HCT116 (cell line): Measurements from ENCODE around the gene KCNJ16. TPM values are rescaled to one million over a fixed set of nuclear protein-coding genes. Genes with fewer than 3 reads are reported as not detected.

ENCODE experiments used
- ATAC-seq: fragments of 200-7000 bp; cut with Tn5 transposase; 2 replicates; pipeline ENCODE4 v1.9.1; 2020; ENCODE audit warnings: mild to moderate bottlenecking, moderate library complexity
- BruUV-seq: library from RNA; stranded (reverse); fragments of 400-500 nt; replicated peaks from 2 replicates; lab custom pipeline; 2021; lab: Mats Ljungman, UMichigan
- CTCF ChIA-PET: fragments of 300-600 bp; sonication (Branson Sonifier 250); formaldehyde crosslinking; loops from one replicate; lab custom pipeline; 2021; ENCODE audit warnings: antibody characterized with exemption; lab: Charles Lee
- POLR2A ChIA-PET: fragments of 300-600, 350-600 bp; sonication (Branson Sonifier 250); formaldehyde crosslinking; loops from one replicate; lab custom pipeline; 2021; ENCODE audit warnings: antibody characterized with exemption; lab: Charles Lee
- RAD21 ChIA-PET, 2 experiments: fragments of 300-600 bp; sonication (Branson Sonifier 250); formaldehyde crosslinking; loops; one replicate each; lab custom pipeline; 2023; ENCODE audit warnings: low total read pairs in 2 of 2; ENCODE audit not compliant: uncharacterized antibody in 2 of 2, unreplicated experiment in 2 of 2, low non-redundant PET in 1 of 2; lab: Charles Lee
- DNase-seq: peaks from one replicate; pipeline ENCODE4 v3.0.0-alpha.2; 2010; ENCODE audit warnings: low read depth, low spot score
- H2AFZ ChIP-seq: fragments of 200-600 bp; shearing (Covaris generic), sonication (generic); 2 replicates; pipeline ENCODE4 v1.6.1; 2017; ENCODE audit warnings: low read depth, mixed run types, mixed read lengths, antibody characterized with exemption, low read length; ENCODE audit not compliant: poor library complexity, severe bottlenecking
- H3K27ac ChIP-seq: 2 replicates; pipeline ENCODE4 v1.5.1; 2012; ENCODE audit warnings: low read depth, low read length
- H3K27me3 ChIP-seq: fragments of 200-600 bp; sonication (generic); 2 replicates; pipeline ENCODE4 v1.6.1; 2016; ENCODE audit warnings: mixed run types, low read length, mixed read lengths; ENCODE audit not compliant: insufficient read depth
- H3K36me3 ChIP-seq, 2 experiments: fragments of 200-500 bp in 1 of 2; fragments of 200-600 bp in 1 of 2; sonication (Bioruptor generic) in 1 of 2; sonication (generic) in 1 of 2; 2 replicates each; pipeline versions ENCODE4 v1.5.1 to v1.6.1; 2014 to 2016; ENCODE audit warnings: low read length in 2 of 2, inconsistent platforms in 1 of 2, mixed read lengths in 1 of 2, mixed run types in 1 of 2; ENCODE audit not compliant: insufficient read depth in 2 of 2, control insufficient read depth in 1 of 2
- H3K4me1 ChIP-seq, 2 experiments: fragments of 200-600 bp in 1 of 2; sonication (generic) in 1 of 2; 2 replicates each; pipeline versions ENCODE4 v1.5.1 to v1.6.1; 2012 to 2017; ENCODE audit warnings: low read length in 2 of 2, inconsistent platforms in 1 of 2, mild to moderate bottlenecking in 1 of 2, mixed read lengths in 1 of 2, mixed run types in 1 of 2, moderate library complexity in 1 of 2; ENCODE audit not compliant: insufficient read depth in 2 of 2, control insufficient read depth in 1 of 2
- H3K4me2 ChIP-seq: fragments of 200-600 bp; sonication (generic); 2 replicates; pipeline ENCODE4 v1.6.1; 2017; ENCODE audit warnings: mixed run types, low read length, mixed read lengths
- H3K4me3 ChIP-seq, 2 experiments: fragments of 200-600 bp in 1 of 2; sonication (generic) in 1 of 2; replicated peaks in 1 of 2; 2 replicates each; pipeline ENCODE4 v1.5.1; 2011 to 2016; ENCODE audit warnings: low read length in 2 of 2, control low read depth in 1 of 2, low read depth in 1 of 2, mild to moderate bottlenecking in 1 of 2, mixed read lengths in 1 of 2, mixed run types in 1 of 2
- H3K79me2 ChIP-seq: fragments of 200-600 bp; sonication (generic); 2 replicates; pipeline ENCODE4 v1.6.1; 2017; ENCODE audit warnings: mild to moderate bottlenecking, mixed run types, low read length, moderate library complexity, mixed read lengths; ENCODE audit not compliant: insufficient read depth
- H3K9ac ChIP-seq: fragments of 200-600 bp; sonication (generic); 2 replicates; pipeline ENCODE4 v1.6.1; 2016; ENCODE audit warnings: low read length, mixed read lengths
- H3K9me2 ChIP-seq: fragments of 200-600 bp; sonication (generic), shearing (Covaris generic); 2 replicates; pipeline ENCODE4 v1.6.1; 2017; ENCODE audit warnings: mixed run types, mild to moderate bottlenecking, moderate library complexity; ENCODE audit not compliant: insufficient read depth
- H3K9me3 ChIP-seq, 2 experiments: fragments of 200-500 bp in 1 of 2; fragments of 200-600 bp in 1 of 2; sonication (Bioruptor generic) in 1 of 2; sonication (generic) in 1 of 2; 2 replicates each; pipeline ENCODE4 v1.6.1; 2014 to 2017; ENCODE audit warnings: low read length in 2 of 2, mixed read lengths in 2 of 2, inconsistent platforms in 1 of 2, low read depth in 1 of 2, mild to moderate bottlenecking in 1 of 2, mixed run types in 1 of 2, moderate library complexity in 1 of 2; ENCODE audit not compliant: control insufficient read depth in 1 of 2, insufficient read depth in 1 of 2
- H4K20me1 ChIP-seq: fragments of 200-600 bp; sonication (generic), shearing (Covaris generic); 2 replicates; pipeline ENCODE4 v1.6.1; 2017; ENCODE audit warnings: mixed run types, mild to moderate bottlenecking, moderate library complexity; ENCODE audit not compliant: insufficient read depth
- ATF3 ChIP-seq: IDR thresholded peaks from 2 replicates; pipeline ENCODE4 v1.6.1; 2012
- CEBPB ChIP-seq: IDR thresholded peaks from 2 replicates; pipeline ENCODE4 v1.6.1; 2012; ENCODE audit warnings: low read depth
- EGR1 ChIP-seq: IDR thresholded peaks from 2 replicates; pipeline ENCODE4 v1.6.1; 2012; ENCODE audit warnings: low read depth
- ELF1 ChIP-seq: IDR thresholded peaks from 2 replicates; pipeline ENCODE4 v1.6.1; 2012; ENCODE audit warnings: low read depth, borderline replicate concordance
- EZH2 ChIP-seq: fragments of 200-600 bp; sonication (generic); IDR thresholded peaks from 2 replicates; pipeline ENCODE4 v1.6.1; 2017; ENCODE audit warnings: antibody characterized with exemption, mixed run types
- FOSL1 ChIP-seq: IDR thresholded peaks from 2 replicates; pipeline ENCODE4 v1.6.1; 2012; ENCODE audit warnings: low read depth
- REST ChIP-seq: IDR thresholded peaks from 2 replicates; pipeline ENCODE4 v1.6.1; 2012; ENCODE audit warnings: low read depth
- SP1 ChIP-seq: IDR thresholded peaks from 2 replicates; pipeline ENCODE4 v1.6.1; 2012; ENCODE audit warnings: low read depth
- SRF ChIP-seq: IDR thresholded peaks from 2 replicates; pipeline ENCODE4 v1.6.1; 2012; ENCODE audit warnings: low read depth
- ZBTB33 ChIP-seq: IDR thresholded peaks from 2 replicates; pipeline ENCODE4 v1.6.1; 2011; ENCODE audit warnings: mild to moderate bottlenecking, low read length, moderate library complexity; ENCODE audit not compliant: insufficient replicate concordance; ENCODE audit errors: extremely low read depth
- intact Hi-C: fragments of 100-400 bp; cut with micrococcal nuclease; formaldehyde crosslinking; loops from 2 replicates; pipeline ENCODE4 v1.10.0; 2022
- total RNA-seq: library from RNA; stranded (reverse); gene quantifications from one replicate; pipeline ENCODE4 v1.2.1, GENCODE V29; 2021; ENCODE audit not compliant: unreplicated experiment

KCNJ16 gene
- total RNA-seq, 1 experiment from 2014 or later, result not detected

GRCh38 chr17:70184207-70184606, 109.2 kb downstream of the KCNJ16 start:
- H3K9me3 ChIP-seq, result peaks cover 8% of the 10 kb centered on the region in 2 experiments; a peak in 2 of 4 replicates
- no peaks in the 10 kb centered on the region for H3K9me2 ChIP-seq
- no peaks in the 10 kb centered on the region for H3K36me3 ChIP-seq
- no peak overlapping the region for H3K27ac ChIP-seq
- BruUV-seq, result no TSS peak
- TF ChIP-seq SRF (no peak), ELF1 (no peak), FOSL1 (no peak), SP1 (no peak), EGR1 (no peak), REST (no peak), EZH2 (no peak), ZBTB33 (no peak), ATF3 (no peak), CEBPB (no peak)
- no peak overlapping the region for H3K4me2 ChIP-seq
- H3K79me2 ChIP-seq, result no peaks in the 10 kb centered on the region
- H4K20me1 ChIP-seq, result no peaks in the 10 kb centered on the region
- ChIA-PET RAD21 (no interaction called here), POLR2A (no interaction called here), CTCF (no interaction called here)
- no peak overlapping the region for H3K9ac ChIP-seq
- H3K4me1 ChIP-seq, result no peaks in the 10 kb centered on the region
- intact Hi-C loops, result no loop called here
- no peaks in the 10 kb centered on the region for H3K27me3 ChIP-seq
- no peak overlapping the region for H3K4me3 ChIP-seq
- ATAC-seq, result no peak
- no peak overlapping the region for H2AFZ ChIP-seq
- DNase-seq, result no peak
